GM13976 (cell line): ENCODE measurements around the gene ANGEL2.
"Not testable (repeated sequence)": the region's sequence is repeated elsewhere in the genome, so short reads cannot be mapped to it uniquely, and the experiment has no call there.

Experiments used
- DNase-seq: peaks from one replicate; pipeline ENCODE4 v3.0.0; 2012; ENCODE audit warnings: low spot score
- in situ Hi-C: fragments of 300-500 bp; cut with MboI; formaldehyde crosslinking; loops from one replicate; pipeline ENCODE4 v1.12.0; 2022; ENCODE audit warnings: low sequenced_read_pairs, mixed read lengths, inconsistent platforms; ENCODE audit not compliant: unreplicated experiment
- TF ChIP-seq, protein P1 (sequence below): IDR thresholded peaks from 2 replicates; pipeline ENCODE4 v1.5.1; 2012; ENCODE audit warnings: borderline replicate concordance, mild to moderate bottlenecking; ENCODE audit not compliant: insufficient read depth; ENCODE audit errors: extremely low read depth, missing control alignments, control extremely low read depth

Gene ANGEL2

DNA sequence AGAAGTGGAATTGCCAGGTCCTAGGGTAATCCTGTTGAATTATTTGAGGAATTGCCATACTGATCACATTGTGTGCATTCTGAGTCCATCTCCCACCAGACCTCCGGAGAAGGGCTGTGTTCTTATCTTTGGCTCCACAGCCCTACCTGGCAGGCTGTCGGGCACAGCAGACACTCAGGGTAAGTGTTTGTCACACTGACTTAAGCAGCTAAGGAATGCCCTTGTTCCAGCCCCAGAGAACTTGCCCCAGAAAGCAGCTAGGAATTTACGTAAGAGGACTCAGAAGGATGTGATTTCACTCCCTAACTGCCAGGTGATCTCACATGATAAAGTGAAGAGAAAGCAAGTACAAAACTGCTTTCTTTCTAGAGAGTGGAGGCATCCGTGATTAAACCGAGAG, 44.4 kb downstream of the ANGEL2 start:
- in situ Hi-C loops, result no loop called here
- no peak for DNase-seq
- TF ChIP-seq, protein P1, sequence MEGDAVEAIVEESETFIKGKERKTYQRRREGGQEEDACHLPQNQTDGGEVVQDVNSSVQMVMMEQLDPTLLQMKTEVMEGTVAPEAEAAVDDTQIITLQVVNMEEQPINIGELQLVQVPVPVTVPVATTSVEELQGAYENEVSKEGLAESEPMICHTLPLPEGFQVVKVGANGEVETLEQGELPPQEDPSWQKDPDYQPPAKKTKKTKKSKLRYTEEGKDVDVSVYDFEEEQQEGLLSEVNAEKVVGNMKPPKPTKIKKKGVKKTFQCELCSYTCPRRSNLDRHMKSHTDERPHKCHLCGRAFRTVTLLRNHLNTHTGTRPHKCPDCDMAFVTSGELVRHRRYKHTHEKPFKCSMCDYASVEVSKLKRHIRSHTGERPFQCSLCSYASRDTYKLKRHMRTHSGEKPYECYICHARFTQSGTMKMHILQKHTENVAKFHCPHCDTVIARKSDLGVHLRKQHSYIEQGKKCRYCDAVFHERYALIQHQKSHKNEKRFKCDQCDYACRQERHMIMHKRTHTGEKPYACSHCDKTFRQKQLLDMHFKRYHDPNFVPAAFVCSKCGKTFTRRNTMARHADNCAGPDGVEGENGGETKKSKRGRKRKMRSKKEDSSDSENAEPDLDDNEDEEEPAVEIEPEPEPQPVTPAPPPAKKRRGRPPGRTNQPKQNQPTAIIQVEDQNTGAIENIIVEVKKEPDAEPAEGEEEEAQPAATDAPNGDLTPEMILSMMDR, result no peak

DNA sequence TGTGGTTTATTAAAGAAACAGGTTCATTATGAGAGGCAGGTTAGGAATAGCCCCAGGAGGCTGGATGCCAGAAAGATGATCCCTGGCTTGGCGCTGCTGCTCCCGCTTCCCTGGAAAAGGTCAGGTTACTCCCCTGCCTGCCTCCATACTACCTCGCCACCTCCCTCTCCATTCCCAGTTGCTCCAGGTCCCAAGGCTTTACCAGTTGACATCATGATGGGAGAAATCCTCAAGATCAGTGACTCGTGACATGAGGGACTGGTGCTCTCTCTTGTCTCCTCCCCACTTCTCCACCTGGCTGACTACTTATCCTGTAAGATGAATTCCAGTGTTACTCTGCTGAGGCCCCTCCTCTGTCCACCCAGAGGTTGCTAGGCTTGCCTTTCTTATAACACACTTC, 45.6 kb downstream of the ANGEL2 start:
- TF ChIP-seq, protein P1, result no peak
- no peak for DNase-seq
- in situ Hi-C loops, result no loop called here

DNA sequence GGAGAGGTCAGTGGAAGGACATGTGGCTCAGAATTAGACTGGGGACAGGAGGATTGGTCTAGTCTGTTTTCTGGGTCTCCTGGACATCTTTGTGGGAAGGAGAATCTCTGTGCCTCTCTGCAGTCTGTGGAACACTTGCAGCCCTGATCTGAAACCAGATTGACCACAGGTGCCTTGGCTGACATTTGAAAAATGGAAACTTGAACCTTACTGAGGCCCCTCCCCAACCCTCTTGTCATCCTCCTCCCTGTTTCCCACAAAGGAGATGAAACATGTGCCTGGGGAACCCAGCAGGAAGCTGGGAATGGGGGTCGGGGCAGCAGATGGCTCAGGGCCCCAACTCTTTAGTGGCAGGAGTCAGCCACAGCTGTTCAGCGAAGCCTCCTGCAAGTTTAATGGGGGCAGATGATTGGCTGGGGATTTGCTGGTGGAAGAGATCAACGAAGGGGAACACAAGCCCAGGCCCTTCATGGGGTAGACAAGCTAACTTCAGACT, 47.3 kb downstream of the ANGEL2 start:
- in situ Hi-C loops, result no loop called here
- peak; percentile 49 for DNase-seq
- TF ChIP-seq, protein P1, result no peak

DNA sequence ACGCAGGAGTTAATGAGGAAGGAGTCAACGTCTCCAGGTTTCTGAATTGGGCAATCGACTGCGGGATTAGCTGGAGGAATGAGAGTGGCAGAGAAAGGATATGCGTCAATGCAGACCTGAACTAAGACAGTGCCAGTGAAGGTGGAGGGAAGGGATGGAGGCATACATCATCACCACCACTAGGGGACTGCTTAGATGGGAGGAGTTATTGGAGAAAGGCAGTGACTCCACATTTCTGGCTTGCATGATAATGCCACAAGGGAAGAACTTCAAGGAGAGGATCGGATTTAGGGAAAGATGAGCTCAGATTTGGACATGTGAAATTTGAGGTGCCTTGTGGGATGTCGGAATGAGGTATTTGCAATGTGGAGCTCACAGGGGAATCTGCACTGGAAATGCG, 47.9 kb downstream of the ANGEL2 start:
- no peak for DNase-seq
- TF ChIP-seq, protein P1, result peak; percentile 37
- in situ Hi-C loops, result no loop called here

DNA sequence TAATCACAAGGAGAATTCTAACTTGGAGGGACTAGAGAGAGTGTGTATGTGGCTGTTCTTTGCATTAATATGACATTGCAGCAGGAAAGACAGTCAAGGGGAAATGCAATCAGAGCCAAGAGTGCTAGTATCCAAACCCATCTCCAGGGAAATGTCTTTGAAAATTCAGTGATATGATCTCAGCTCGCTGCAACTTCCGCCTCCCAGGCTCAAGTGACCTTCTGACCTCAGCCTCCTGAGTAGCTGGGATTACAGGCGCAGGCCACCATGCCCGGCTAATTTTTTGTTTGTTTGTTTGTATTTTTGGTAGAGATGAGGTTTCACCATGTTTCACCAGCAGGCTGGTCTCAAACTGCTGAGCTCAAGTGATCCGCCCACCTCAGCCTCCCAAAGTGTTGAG, 49.1 kb downstream of the ANGEL2 start:
- in situ Hi-C loops, result no loop called here

DNA sequence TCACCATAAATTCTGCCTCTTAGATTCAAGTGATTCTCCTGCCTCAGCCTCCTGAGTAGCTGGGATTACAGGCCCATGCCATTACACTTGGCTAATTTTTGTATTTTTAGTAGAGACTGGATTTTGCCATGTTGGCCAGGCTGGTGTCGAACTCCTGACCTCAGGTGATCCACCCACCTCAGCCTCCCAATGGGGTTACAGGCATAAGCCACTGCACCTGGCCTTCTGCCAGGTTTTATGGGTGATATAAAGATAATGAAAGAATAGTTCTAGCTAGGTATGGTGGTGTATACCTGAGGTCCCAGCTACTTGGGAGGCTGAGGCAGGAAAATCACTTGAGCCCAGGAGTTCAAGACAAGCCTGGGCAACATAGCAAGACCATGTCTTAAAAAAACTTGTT, 50.7 kb downstream of the ANGEL2 start:
- DNase-seq, in situ Hi-C loops: not testable (repeated sequence)

More for the DNA sequence above, 49.1 kb downstream of the ANGEL2 start:
- TF ChIP-seq, protein P1, result no peak
- no peak for DNase-seq

DNA sequence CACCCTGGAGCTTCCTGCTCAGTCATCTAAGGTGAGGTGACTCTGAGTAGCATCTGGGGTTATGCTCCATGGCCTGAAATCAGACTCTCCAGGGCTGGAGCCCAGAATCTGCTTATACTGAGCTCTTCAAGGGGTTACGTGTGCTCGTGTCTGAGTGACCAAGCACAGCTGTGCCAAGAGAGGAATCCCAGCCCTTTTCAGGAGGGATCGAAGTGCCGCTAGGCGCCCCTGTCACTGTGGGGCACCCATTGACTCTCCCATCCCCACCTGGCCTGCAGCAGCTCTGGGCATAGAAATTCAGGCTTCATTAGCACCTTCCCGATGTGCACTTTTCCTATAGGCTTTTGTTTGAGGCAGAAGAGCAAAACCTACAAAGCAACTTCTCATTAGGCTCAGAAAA, 51.6 kb downstream of the ANGEL2 start:
- in situ Hi-C loops, result no loop called here
- DNase-seq, result no peak
- TF ChIP-seq, protein P1, result no peak
